ENCODE results near the gene WDR18.

GRCh38 chr19:1013218-1013617 lies 29.1 kb downstream of the WDR18 start:
- TF ChIP-seq CTCF (optimal IDR thresholded peaks at IDR 0.05 in 1 of 3, IDR thresholded peaks at IDR 0.05 in 1 of 3, conservative IDR thresholded peaks at IDR 0.05 in 1 of 3; ENCODE audit: extremely low read depth in 1 of 3, insufficient read depth in 2 of 3, low read length in 3 of 3) (no peak), EZH2 (IDR thresholded peaks at IDR 0.05; ENCODE audit: low read length) (no peak)

All from keratinocyte (primary cell).